Esophagus muscularis mucosa (tissue), 3 donors: ENCODE data around the gene ABTB2.

Experiments
- CTCF ChIP-seq, 3 experiments: fragments of 200-600 bp in 2 of 3; fragments of 450-650 bp in 1 of 3; sonication (generic) in 2 of 3; IDR thresholded peaks; one replicate each; pipeline ENCODE4 v1.5.1; 2017 to 2019; ENCODE audit warnings: antibody characterized with exemption in 3 of 3, mild to moderate bottlenecking in 2 of 3, moderate library complexity in 1 of 3
- POLR2A ChIP-seq: fragments of 450-650 bp; IDR thresholded peaks from one replicate; pipeline ENCODE4 v1.6.1; 2017; ENCODE audit warnings: antibody characterized with exemption, moderate library complexity, mild to moderate bottlenecking, low read depth

GRCh38 chr11:34309965-34310364 lies 47.8 kb downstream of the ABTB2 start:
- TF ChIP-seq POLR2A (no peak), CTCF (IDR thresholded peaks at IDR 0.05) (no peak)
